ENCODE results near the gene ACTMAP.
A peak's percentile ranks its signal among the peaks of the same experiment; 100 is the strongest.
"Not testable (repeated sequence)": the region's sequence is repeated elsewhere in the genome, so short reads cannot be mapped to it uniquely, and the experiment has no call there.

The ACTMAP gene

DNA sequence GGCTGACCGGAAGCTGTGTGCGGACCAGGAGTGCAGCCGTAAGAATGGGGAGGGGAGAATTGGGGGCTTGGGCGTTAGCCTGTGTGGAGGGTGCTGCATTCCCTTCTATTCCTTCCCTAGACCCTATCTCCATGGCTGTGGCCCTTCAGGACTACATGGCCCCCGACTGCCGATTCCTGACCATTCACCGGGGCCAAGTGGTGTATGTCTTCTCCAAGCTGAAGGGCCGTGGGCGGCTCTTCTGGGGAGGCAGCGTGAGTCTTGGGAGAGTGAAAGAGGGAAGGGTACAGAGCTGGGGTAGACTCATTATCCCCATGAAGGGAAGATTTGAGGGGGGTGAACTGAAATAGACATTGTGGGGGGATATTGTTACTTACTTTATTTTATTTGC, 25.4 kb upstream of the ACTMAP start:
- no peak for DNase-seq (ENCODE audit: low read depth)

- no peak for DNase-seq (ENCODE audit: low read depth)
These were observed 24.8 kb upstream of the ACTMAP start, which contains the start of gene MIA for GRCh38 chr19:40774916-40775631. TSS of gene MIA (plus strand) at chr19:40775521. CDS start at chr19:40775543, 22 bp downstream.

- DNase-seq (ENCODE audit: low read depth): not testable (repeated sequence)
These were observed 21.0 kb upstream of the ACTMAP start for GRCh38 chr19:40771101-40771862.

- no peak for DNase-seq (ENCODE audit: low read depth)
These were observed 18.6 kb upstream of the ACTMAP start for GRCh38 chr19:40768869-40769268.

GRCh38 chr19:40766385-40766784, 16.1 kb upstream of the ACTMAP start:
- not testable (repeated sequence) for DNase-seq (ENCODE audit: low read depth)

- no peak for DNase-seq (ENCODE audit: low read depth)
These were observed 13.7 kb upstream of the ACTMAP start for GRCh38 chr19:40763963-40764362.

DNA sequence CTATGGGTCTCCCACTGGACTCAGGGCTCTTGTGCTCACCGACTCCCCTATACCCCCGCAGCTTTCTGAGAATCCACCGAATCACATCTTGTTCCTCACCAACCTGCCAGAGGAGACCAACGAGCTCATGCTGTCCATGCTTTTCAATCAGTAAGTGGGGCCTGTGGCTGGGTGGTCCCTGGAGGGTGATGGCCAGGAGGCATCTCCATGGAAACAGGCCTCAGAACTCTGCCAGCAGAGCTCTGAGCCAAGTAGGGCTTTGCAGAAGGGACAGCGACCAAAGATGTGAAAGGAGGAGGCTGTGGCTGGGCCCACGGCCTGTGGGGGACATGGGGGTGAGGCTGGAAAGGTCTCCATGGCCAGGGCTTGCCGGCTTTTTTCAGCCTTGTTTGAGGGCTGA, 13.2 kb upstream of the ACTMAP start:
- no peak for DNase-seq (ENCODE audit: low read depth)

- DNase-seq (ENCODE audit: low read depth): no peak
These were observed 12.6 kb upstream of the ACTMAP start for GRCh38 chr19:40762754-40763470.

- DNase-seq (ENCODE audit: low read depth): no peak
These were observed 9.1 kb upstream of the ACTMAP start for GRCh38 chr19:40759352-40759751.

DNA sequence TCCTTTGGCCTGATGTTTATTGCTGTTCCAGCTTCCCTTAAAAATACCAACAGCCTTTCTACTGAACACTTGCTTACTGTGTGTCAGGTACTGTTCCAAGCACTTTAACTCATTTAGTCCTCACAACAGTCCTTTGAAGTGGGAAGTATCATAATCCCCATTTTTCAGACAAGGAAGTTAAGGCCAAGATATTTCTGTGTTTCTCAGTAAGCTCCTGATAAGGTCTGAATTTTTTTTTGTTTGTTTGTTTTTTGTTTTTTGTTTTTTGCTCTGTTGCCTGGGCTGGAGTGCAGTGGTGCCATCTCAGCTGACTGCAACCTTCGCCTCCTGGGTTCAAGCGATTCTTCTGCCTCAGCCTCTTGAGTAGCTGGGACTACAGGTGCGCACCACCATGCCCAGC, 8.2 kb upstream of the ACTMAP start:
- no peak for DNase-seq (ENCODE audit: low read depth)

- DNase-seq (ENCODE audit: low read depth): no peak
These were observed 6.3 kb upstream of the ACTMAP start for GRCh38 chr19:40756502-40757110.

DNA sequence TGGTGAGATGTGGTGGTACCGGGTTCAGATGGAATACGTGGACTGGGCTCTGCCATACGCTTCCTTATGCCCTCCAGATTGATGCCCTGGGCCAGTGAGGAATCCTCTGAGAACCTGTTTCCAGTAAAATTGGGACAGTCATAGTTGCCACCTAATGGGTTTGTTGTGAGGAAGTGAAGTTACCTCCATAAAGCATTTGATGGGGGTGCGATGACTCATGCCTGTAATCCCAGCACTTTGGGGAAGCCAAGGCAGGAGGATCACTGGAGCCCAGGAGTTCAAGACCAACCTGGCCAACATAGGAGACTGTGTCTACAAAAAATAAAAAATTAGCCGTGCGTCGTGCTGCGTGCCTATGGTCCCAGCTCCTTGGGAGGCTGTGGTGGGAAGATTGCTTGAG, 5.5 kb upstream of the ACTMAP start:
- no peak for DNase-seq (ENCODE audit: low read depth)

DNA sequence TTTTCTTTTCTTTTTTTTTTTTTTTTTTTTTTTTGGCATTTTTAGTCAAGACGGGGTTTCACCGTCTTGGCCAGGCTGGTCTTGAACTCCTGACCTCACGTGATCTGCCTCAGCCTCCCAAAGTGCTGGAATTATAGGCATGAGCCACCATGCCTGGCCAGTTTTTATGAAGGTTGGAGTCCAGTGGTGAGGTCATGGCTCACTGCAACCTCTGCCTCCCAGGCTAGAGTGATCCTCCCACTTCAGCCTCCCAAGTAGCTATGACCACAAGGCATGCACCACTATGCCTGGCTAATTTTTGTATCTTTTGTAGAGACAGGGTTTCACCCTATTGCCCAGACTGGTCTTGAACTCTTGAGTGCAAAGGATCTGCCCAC, 5.0 kb upstream of the ACTMAP start:
- no peak for DNase-seq (ENCODE audit: low read depth)

DNA sequence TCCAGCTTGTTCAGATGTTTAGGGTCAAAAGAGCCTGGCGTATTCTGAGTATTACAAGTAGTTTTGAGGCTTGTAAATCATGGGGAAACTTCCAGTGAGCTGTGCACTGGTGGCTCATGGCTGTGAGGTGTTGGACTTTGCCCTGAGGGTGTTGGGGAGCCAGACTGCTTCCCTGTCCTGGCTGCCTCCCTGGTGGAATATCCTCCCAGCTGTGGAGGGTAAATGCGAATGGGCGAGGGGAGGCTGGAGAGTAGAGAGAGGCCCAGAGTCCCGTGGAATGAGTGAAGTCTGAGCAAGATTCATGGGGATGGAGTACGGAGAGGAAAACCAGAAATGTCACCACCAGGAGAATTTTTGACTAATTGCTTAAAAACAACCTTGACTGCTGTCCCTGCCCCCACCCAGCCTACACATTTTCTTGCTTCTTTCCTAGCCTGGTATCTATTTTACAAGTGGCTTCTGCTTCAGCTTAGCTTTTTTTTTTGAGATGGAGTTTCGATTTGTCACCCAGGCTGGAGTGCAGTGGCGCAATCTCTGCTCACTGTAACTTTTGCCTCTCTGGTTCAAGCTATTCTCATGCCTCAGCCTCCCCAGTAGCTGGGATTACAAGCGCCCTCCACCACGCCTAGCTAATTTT, 4.5 kb upstream of the ACTMAP start:
- DNase-seq (ENCODE audit: low read depth): peak; percentile 77

DNA sequence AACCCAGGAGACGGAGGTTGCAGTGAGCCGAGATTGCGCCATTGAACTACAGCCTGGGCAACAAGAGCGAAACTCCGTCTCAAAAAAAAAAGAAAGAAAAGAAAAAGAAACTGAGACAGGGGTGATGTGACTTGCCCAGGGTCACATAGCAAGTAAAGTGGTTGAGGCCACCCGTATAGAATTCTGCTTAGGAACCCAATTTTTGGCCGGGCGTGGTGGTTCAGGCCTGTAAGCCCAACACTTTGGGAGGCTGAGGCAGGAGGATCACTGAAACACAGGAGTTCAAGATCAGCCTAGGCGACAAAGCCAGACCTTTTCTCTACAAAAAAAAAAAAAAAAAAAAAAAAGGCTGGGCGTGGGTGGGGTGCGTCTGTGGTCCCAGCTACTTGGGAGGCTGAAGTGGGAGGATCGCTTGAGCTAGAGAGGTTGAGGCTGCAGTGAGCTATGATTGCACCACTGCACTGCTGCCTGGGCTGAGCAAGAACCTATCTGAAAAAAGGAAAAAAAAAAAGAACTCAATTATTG, 2.0 kb upstream of the ACTMAP start:
- DNase-seq (ENCODE audit: low read depth): no peak

DNA sequence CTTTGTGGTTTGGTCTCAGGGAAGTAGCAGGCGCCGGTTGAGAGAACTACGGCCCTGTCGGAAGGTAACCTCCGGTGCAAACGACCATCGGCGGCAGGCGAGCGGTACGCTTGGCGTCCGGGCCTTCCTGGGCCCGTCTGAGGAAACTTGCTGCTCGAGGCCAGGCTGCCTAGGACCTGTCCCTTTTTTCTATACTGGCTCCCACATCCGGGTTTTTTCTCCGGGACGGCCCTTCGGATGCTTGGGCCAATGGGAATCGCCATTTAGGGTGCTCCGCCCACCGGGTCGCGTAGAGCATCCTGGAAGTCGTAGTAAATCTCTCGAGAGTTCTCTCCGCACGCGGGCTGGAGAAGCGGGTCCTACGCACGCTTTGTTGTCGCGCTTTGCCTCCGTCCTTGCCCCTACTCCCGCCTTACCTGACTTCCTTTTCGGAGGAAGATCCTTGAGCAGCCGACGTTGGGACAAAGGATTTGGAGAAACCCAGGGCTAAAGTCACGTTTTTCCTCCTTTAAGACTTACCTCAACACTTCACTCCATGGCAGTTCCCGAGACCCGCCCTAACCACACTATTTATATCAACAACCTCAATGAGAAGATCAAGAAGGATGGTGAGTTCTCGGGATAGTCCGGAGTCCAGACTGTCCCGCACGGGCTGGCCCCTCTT, 729 bp upstream of the ACTMAP start, which contains the start of gene SNRPA:
TSS of gene SNRPA (plus strand) at position 330 of the 664 bp plus-strand sequence. CDS start at position 536, 206 bp downstream.
- peak; percentile 95 for DNase-seq (ENCODE audit: low read depth)

- DNase-seq (ENCODE audit: low read depth): no peak
These were observed 2.7 kb downstream of the ACTMAP start for GRCh38 chr19:40747536-40747935.

DNA sequence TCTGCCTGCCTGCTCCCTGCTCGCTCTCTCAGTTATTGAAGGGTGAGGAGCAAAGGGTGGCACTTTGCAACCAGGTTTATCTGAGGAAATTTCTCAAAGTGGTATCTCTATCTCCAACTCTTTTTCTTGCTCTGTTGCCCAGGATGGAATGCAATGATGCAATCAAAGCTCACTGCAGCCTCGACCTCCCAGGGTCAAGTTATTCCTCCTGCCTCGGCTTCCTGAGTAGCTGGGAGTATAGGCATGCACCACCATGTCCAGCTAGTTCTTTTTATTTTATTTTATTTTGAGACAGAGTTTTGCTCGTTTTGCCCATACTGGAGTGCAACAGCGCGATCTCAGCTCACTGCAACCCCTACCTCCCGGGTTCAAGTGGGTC, 4.9 kb downstream of the ACTMAP start:
- DNase-seq (ENCODE audit: low read depth): peak; percentile 86

DNA sequence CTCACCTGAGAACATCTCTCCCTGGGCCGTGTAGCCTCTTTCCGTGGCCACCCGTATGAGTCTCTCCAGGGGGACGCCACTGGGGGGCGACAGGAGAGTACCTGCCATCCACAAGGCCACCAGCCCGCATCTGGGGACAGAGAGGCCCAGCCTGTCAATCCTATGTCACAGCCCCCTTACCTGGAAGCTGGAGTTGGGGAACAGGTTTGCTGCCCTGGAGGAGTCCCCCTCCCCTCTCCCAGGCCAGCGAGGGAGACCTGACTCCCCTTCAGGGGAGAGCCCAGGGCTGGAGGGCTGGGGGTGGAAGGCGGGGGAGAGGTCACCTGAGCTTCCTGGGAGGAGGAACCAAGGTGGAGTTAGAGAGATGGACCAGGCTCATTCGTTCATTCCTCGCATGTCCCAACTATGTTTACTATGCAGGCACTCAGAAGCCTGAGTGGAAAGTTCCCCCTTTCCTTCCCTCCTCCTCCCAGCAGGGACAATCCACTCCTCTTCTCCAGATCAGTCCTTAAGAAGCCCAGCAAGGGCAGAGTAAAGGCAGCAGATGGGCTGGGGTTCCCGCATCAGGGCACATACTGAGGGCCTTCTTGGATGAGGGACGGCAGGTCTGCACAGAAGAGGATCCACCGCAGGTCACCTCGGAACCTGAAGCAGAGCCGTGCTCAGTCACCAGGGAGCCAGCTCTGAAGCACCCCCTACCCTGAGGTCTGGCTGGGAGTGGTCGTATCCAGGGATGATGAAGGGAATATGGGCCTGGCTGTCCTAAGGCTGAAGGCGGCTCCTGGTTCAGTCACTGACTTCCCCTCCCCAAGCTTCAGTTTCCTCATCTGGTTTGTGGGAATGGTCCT, 5.5 kb downstream of the ACTMAP start:
- DNase-seq (ENCODE audit: low read depth): peak; percentile 27

DNA sequence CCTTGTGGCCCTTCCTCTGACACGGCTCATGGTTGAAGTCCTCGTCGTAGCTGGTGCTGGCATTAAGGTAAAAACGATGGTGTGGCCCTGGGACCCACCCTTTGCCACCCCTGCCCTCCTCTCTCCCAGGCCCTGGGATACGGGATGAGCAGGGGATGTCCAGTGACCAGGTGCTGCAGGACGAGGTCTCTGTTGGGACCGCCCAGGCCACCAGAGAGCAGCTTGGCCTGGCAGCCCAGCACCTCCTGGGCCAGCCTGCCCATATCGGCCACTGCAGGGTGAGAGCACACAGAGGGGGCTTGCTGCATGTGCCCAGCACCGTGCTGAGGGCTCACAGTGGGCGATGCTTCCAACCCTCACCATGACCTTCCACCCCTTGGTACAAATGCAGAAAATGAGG, 6.4 kb downstream of the ACTMAP start:
- no peak for DNase-seq (ENCODE audit: low read depth)
